Osteoblast (primary cell): ENCODE results near the gene RGPD6. TPM values are rescaled to one million over a fixed set of nuclear protein-coding genes. Genes with fewer than 3 reads are reported as not detected.
"Not testable (repeated sequence)": the region's sequence is repeated elsewhere in the genome, so short reads cannot be mapped to it uniquely, and the experiment has no call there.

Experiments used
- DNase-seq: peaks from one replicate; pipeline ENCODE4 v3.0.0; 2011; ENCODE audit warnings: low spot score, mixed read lengths; ENCODE audit not compliant: insufficient read length; ENCODE audit errors: missing footprints
- H2AFZ ChIP-seq: 2 replicates; pipeline ENCODE4 v1.6.0; 2011; ENCODE audit warnings: mild to moderate bottlenecking, low read length
- H3K27ac ChIP-seq: 2 replicates; pipeline ENCODE4 v1.5.1; 2011; ENCODE audit warnings: mild to moderate bottlenecking, low read depth, low read length, moderate library complexity
- H3K27me3 ChIP-seq: 2 replicates; pipeline ENCODE4 v1.6.0; 2012; ENCODE audit warnings: mild to moderate bottlenecking, control low read depth, inconsistent platforms, low read length, moderate library complexity; ENCODE audit not compliant: insufficient read depth
- H3K36me3 ChIP-seq: 2 replicates; pipeline ENCODE4 v1.5.1; 2011; ENCODE audit warnings: mild to moderate bottlenecking, low read length, control low read depth, moderate library complexity; ENCODE audit not compliant: insufficient read depth
- H3K4me1 ChIP-seq: 2 replicates; pipeline ENCODE4 v1.5.1; 2011; ENCODE audit warnings: mild to moderate bottlenecking, low read length, control low read depth, moderate library complexity; ENCODE audit not compliant: insufficient read depth
- H3K4me2 ChIP-seq: 2 replicates; pipeline ENCODE4 v1.6.0; 2011; ENCODE audit warnings: mild to moderate bottlenecking, low read length; ENCODE audit not compliant: insufficient read depth
- H3K4me3 ChIP-seq: fragments of 200-600 bp; sonication (generic); 3 replicates; pipeline ENCODE4 v1.5.1; 2012; ENCODE audit warnings: mild to moderate bottlenecking, low read length, inconsistent platforms; ENCODE audit not compliant: insufficient read depth
- H3K79me2 ChIP-seq: 2 replicates; pipeline ENCODE4 v1.6.0; 2012; ENCODE audit warnings: mild to moderate bottlenecking, low read length, control low read depth, inconsistent platforms; ENCODE audit not compliant: insufficient read depth
- H3K9me3 ChIP-seq: 2 replicates; pipeline ENCODE4 v1.5.1; 2011; ENCODE audit warnings: low read depth, low read length, control low read depth
- H4K20me1 ChIP-seq: 2 replicates; pipeline ENCODE4 v1.6.0; 2012; ENCODE audit warnings: mild to moderate bottlenecking, low read length, control low read depth; ENCODE audit not compliant: insufficient read depth
- total RNA-seq: library from RNA; depleted of rRNA; stranded (reverse); fragments of >200 nt; gene quantifications from 2 replicates; pipeline ENCODE4 v1.2.3, GENCODE V29; 2012

Gene RGPD6
- total RNA-seq, 1 donor: 62.2 TPM

DNA sequence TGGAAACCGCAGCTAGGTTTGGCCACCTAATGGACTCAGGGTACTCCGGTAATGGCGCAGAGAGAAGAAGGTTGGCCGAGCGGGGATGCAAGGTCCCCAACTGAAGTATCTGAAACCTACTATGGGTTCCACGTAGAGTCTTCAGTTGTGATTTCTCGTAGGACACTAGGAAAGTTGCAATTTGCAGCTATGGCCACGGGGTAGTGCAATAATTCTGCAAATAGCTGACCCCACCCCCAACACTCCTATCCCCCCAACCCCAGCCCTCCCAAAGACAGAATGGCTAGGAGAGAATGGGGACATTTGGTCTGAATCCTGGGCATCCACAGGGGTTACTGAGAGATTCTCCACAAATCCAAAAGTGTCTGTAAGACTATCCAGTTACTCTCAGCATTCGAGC is 25.1 kb upstream of the RGPD6 start:
- not testable (repeated sequence) for H3K27me3 ChIP-seq, H2AFZ ChIP-seq, H4K20me1 ChIP-seq, DNase-seq, H3K27ac ChIP-seq, H3K4me3 ChIP-seq, H3K9me3 ChIP-seq, H3K4me2 ChIP-seq, H3K4me1 ChIP-seq, H3K79me2 ChIP-seq, H3K36me3 ChIP-seq

DNA sequence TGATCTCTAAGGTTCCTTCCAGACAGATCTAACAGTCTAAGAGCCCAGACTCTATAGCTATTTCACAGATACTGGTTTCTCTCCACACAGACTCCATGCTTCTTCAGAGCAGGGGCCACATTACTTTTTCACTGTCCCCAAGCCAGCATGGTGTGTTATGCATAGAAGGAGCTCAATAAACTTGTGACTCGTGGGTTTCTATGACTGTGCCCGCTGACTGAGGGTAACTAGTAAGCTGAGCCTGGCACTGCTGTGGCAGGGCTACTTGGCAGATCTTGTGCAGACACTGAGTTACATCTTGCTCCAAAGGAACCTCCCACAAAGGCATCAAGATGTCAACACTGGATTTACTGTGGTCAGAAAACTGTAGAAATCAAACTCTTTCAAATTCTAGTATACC is 15.0 kb upstream of the RGPD6 start:
- not testable (repeated sequence) for H3K4me3 ChIP-seq, H3K36me3 ChIP-seq, H2AFZ ChIP-seq, H3K4me2 ChIP-seq, H3K4me1 ChIP-seq, H3K27me3 ChIP-seq, H3K9me3 ChIP-seq, DNase-seq, H3K79me2 ChIP-seq, H4K20me1 ChIP-seq, H3K27ac ChIP-seq

GRCh38 chr2:110589677-110590330 is 12.8 kb upstream of the RGPD6 start:
- not testable (repeated sequence) for DNase-seq, H3K9me3 ChIP-seq, H4K20me1 ChIP-seq, H3K4me2 ChIP-seq, H3K27me3 ChIP-seq, H3K4me1 ChIP-seq, H3K36me3 ChIP-seq, H2AFZ ChIP-seq, H3K27ac ChIP-seq, H3K4me3 ChIP-seq, H3K79me2 ChIP-seq

GRCh38 chr2:110588520-110588919 is 11.5 kb upstream of the RGPD6 start:
- not testable (repeated sequence) for H3K4me1 ChIP-seq, H2AFZ ChIP-seq, H4K20me1 ChIP-seq, H3K4me2 ChIP-seq, DNase-seq, H3K27ac ChIP-seq, H3K27me3 ChIP-seq, H3K9me3 ChIP-seq, H3K36me3 ChIP-seq, H3K4me3 ChIP-seq, H3K79me2 ChIP-seq

DNA sequence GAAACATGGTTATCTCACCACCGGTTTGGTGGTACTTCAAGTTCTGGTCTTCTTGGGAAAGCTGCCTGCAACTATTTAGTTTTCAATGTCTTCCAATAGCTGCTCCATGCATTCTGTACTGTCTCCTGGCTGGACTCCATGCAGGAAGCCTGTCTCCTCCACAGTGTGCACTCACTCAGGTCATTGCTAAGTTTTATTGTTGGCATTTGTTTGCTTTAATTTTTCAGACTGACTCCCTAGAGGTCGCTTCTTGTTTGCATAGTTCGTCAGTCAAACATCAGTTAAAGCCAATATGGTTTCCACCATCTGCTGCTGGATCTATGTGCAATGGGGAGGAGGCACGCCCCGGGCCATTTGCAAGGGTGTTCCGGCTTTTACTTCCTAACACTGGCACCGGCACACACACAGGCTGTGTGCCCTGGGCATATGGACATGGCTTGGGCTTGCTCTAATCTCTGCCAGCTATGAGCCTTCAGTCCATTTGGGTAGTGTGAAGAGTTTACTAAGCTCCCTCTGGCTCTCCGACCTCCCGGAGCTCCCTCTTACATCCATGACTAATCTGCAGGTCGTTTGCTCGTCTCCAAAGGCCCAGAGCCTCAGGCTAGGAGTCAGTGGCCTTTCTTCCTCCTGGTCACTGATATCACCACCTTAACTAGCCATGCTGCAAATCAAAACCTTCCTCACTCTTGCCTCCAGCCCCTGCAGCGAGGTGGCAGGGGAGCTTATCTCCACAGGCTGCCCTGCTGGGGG is 2.4 kb upstream of the RGPD6 start:
- H3K27me3 ChIP-seq, DNase-seq, H3K9me3 ChIP-seq, H2AFZ ChIP-seq, H3K4me2 ChIP-seq, H3K36me3 ChIP-seq, H3K79me2 ChIP-seq, H4K20me1 ChIP-seq, H3K27ac ChIP-seq, H3K4me3 ChIP-seq, H3K4me1 ChIP-seq: not testable (repeated sequence)

- H3K36me3 ChIP-seq, H4K20me1 ChIP-seq, H3K27ac ChIP-seq, DNase-seq, H2AFZ ChIP-seq, H3K79me2 ChIP-seq, H3K4me2 ChIP-seq, H3K4me3 ChIP-seq, H3K27me3 ChIP-seq, H3K9me3 ChIP-seq, H3K4me1 ChIP-seq: not testable (repeated sequence)
These were observed 1.4 kb upstream of the RGPD6 start for GRCh38 chr2:110578429-110578828.

DNA sequence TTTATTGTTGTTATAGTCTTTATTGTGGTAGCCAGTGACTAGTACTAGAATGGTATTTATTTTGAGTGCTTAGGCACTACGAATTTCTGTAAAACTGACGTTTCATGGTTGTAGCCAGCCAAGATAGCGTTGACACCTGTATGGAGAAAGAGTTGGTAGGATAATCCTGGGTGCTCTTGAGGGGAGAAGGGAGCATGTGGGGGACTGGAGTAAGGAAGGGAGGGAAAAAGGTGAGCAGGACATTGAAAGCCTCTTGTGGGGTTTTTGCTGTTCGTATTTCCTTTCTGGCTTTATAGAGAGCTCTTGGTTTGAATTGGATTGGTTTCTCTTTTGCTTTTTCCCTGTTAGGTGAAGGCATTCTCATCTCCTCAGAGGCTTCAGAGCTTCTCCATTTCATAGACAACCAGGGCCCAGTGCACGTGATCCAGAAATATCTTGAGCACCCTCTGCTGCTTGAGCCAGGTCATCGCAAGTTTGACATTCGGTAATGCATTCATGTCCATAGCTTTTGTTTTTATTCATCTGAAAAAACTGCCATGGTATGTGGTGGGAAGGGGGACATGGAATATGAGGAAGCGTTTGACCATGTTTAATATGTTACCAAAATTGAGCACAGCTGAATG is 77.2 kb downstream of the RGPD6 start:
- H3K4me2 ChIP-seq, H3K36me3 ChIP-seq, H4K20me1 ChIP-seq, H3K4me1 ChIP-seq, DNase-seq, H2AFZ ChIP-seq, H3K27ac ChIP-seq, H3K79me2 ChIP-seq, H3K4me3 ChIP-seq, H3K9me3 ChIP-seq, H3K27me3 ChIP-seq: not testable (repeated sequence)

DNA sequence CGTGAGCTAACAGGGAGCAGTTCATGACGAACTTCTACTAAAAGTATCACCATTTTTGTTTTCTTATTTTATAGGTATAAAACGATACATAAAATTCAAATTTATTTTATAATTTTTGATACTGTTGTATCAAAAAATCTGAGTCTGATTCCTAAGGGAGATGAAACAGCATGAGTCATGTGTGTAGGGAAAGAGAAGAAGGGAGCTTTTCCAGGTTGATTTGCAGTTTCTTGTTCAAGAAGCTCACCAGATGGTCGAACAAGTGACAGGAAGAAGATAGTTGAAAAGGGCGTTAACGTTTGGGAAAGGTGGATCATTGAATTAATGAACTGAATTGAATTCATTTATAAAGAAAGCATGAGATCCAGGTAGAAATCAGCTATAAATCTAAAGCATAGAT is 81.0 kb downstream of the RGPD6 start:
- not testable (repeated sequence) for H3K4me1 ChIP-seq, H3K4me2 ChIP-seq, H3K27me3 ChIP-seq, H3K4me3 ChIP-seq, H3K36me3 ChIP-seq, DNase-seq, H4K20me1 ChIP-seq, H3K79me2 ChIP-seq, H2AFZ ChIP-seq, H3K27ac ChIP-seq, H3K9me3 ChIP-seq

- H3K4me1 ChIP-seq: not testable (repeated sequence)
These were observed 82.5 kb downstream of the RGPD6 start for GRCh38 chr2:110494488-110494887.

More at GRCh38 chr2:110494488-110494887, 82.5 kb downstream of the RGPD6 start:
- not testable (repeated sequence) for H3K9me3 ChIP-seq, H2AFZ ChIP-seq, H3K4me3 ChIP-seq, H4K20me1 ChIP-seq, H3K36me3 ChIP-seq, H3K27ac ChIP-seq, H3K27me3 ChIP-seq, H3K79me2 ChIP-seq, DNase-seq, H3K4me2 ChIP-seq
